ENCODE data around the gene GNG7. TPM values are rescaled to one million over a fixed set of nuclear protein-coding genes. Genes with fewer than 3 reads are reported as not detected.
"Not testable (repeated sequence)": the region's sequence is repeated elsewhere in the genome, so short reads cannot be mapped to it uniquely, and the experiment has no call there.

GNG7 gene
- total and polyA plus RNA-seq, 12 donors, result 0.83 to 16.5 (median 7.8) TPM

GRCh38 chr19:2511570-2511969 lies 190.9 kb downstream of the GNG7 start:
- WGBS, 4 donors, result 91 to 93% (median 91%) methylated on average over 3 to 22 of the region's 22 CpGs
- Histone ChIP-seq H3K27ac (no peak overlapping the region), H3K9me3 (replicated peaks in 1 of 3) (no peaks in the 10 kb centered on the region), H3K4me1 (replicated peaks in 1 of 2) (no peaks in the 10 kb centered on the region), H3K36me3 (replicated peaks in 1 of 2) (no peaks in the 10 kb centered on the region), H3K27me3 (no peaks in the 10 kb centered on the region), H3K4me3 (no peak overlapping the region)
- DNase-seq, result no peak
- TF ChIP-seq CTCF (IDR thresholded peaks at IDR 0.05), result no peak
- no peak for TF ChIP-seq POLR2A (IDR thresholded peaks at IDR 0.05)
- intact Hi-C loops (cut with DNase I), result no loop called here

GRCh38 chr19:2509096-2509495 lies 193.4 kb downstream of the GNG7 start:
- no peaks in the 10 kb centered on the region for H3K36me3 ChIP-seq (replicated peaks in 1 of 2)
- no peak overlapping the region for H3K27ac ChIP-seq
- H3K4me1 ChIP-seq (replicated peaks in 1 of 2), result no peaks in the 10 kb centered on the region
- intact Hi-C loops (cut with DNase I), result no loop called here
- H3K9me3 ChIP-seq (replicated peaks in 1 of 3), result no peaks in the 10 kb centered on the region
- H3K27me3 ChIP-seq, result no peaks in the 10 kb centered on the region
- WGBS, 4 donors, result 87 to 93% (median 90%) methylated on average over 8 of the region's 8 CpGs
- DNase-seq, result no peak
- no peak overlapping the region for H3K4me3 ChIP-seq
- TF ChIP-seq CTCF (IDR thresholded peaks at IDR 0.05) (no peak), POLR2A (IDR thresholded peaks at IDR 0.05) (no peak)

DNA sequence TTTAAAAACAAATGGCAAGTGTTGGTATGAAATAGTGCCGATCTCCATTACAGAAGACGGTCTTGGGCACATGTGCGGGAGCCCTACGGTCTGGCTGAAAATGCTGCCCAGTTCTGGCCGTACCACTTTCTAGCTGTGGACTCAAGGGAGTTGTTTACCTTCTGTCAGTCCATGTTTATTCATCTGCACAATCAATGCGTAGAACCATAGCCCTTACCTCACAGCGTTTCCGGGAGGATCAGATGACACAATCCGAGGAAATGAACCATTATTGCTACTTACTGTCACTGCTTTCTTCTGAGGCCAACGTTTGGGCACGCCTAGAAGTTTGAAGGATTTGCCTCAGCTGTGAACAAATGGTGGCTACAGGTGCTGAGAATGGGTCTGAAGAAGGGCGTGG lies 195.4 kb downstream of the GNG7 start:
- Histone ChIP-seq H3K4me3 (peak overlapping the region in 1 of 4 donors; percentile 19), H3K27me3 (no peaks in the 10 kb centered on the region), H3K4me1 (replicated peaks in 1 of 2) (no peaks in the 10 kb centered on the region), H3K27ac (no peak overlapping the region), H3K36me3 (replicated peaks in 1 of 2) (no peaks in the 10 kb centered on the region), H3K9me3 (replicated peaks in 1 of 3) (no peaks in the 10 kb centered on the region)
- TF ChIP-seq CTCF (IDR thresholded peaks at IDR 0.05), result no peak
- TF ChIP-seq POLR2A (IDR thresholded peaks at IDR 0.05), result no peak
- intact Hi-C loops (cut with DNase I), result no loop called here
- 35 to 45% (median 37%) methylated on average over 11 to 12 of the region's 12 CpGs for WGBS, 4 donors
- DNase-seq, result no peak

DNA sequence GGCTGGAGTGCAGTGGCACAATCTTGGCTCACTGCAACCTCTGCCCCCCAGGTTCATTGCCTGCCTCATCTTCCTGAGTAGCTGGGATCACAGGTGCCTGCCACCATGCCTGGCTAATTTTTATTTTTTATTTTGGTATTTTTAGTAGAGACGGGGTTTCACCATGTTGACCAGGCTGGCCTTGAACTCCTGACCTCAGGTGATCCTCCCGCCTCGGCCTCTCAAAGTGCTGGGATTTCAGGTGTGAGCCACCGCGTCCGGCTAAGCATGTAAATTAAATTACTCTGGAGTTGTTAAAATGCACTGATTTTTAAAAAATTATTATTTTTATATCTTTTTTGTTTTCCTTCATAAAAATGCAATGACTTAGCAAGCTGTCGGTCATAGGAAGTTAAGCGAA lies 195.8 kb downstream of the GNG7 start:
- DNase-seq; H3K4me1 ChIP-seq (replicated peaks in 1 of 2); H3K9me3 ChIP-seq (replicated peaks in 1 of 3); intact Hi-C loops (cut with DNase I); H3K4me3 ChIP-seq; H3K27ac ChIP-seq; H3K36me3 ChIP-seq (replicated peaks in 1 of 2); H3K27me3 ChIP-seq: not testable (repeated sequence)
- WGBS, 4 donors, result 71 to 77% (median 72%) methylated on average over 8 of the region's 8 CpGs

DNA sequence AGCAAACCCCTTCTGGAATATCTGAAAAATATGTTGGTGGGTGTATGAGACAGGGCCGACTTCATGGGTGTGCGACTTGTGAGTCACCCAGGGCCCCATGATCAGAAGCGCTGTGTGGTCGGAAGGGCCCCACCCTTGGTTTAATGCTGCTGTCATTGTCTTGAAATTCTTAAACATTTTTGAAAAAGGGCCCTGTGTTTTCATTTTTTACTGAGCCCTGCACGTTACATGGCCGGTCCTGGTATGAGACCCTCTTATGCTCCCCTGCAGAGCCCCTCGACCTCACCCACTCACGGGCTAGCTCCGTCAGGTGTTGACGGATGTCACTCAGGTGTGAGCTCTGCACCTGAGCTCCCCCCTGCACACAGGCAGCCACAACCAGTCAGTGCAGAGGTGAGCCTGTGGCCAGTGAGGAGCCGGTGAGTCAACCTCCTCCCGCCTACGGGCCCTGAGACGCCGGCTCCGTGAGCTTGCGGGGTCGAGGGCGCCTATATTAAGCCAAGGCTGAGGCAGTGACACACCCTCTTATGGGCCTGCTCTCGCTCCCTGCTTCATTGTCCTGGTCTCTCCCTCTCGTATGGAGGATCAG lies 198.9 kb downstream of the GNG7 start:
- H3K36me3 ChIP-seq (replicated peaks in 1 of 2), result no peaks in the 10 kb centered on the region
- DNase-seq, result no peak
- H3K9me3 ChIP-seq (replicated peaks in 1 of 3), result no peaks in the 10 kb centered on the region
- no peak overlapping the region for H3K4me3 ChIP-seq
- no peaks in the 10 kb centered on the region for H3K4me1 ChIP-seq (replicated peaks in 1 of 2)
- H3K27ac ChIP-seq, result no peak overlapping the region
- H3K27me3 ChIP-seq, result no peaks in the 10 kb centered on the region
- intact Hi-C loops (cut with DNase I), result no loop called here
- TF ChIP-seq CTCF (IDR thresholded peaks at IDR 0.05), result no peak
- no peak for TF ChIP-seq POLR2A (IDR thresholded peaks at IDR 0.05)
- 46 to 63% (median 50%) methylated on average over 11 to 21 of the region's 21 CpGs for WGBS, 4 donors

All from adrenal gland (tissue), 12 donors.